ENCODE measurements around the gene SDHB. TPM values are rescaled to one million over a fixed set of nuclear protein-coding genes. Genes with fewer than 3 reads are reported as not detected.

The SDHB gene
- total RNA-seq, 4 donors from 2014 or later = 53.0 to 152 (median 74.7) TPM

DNA sequence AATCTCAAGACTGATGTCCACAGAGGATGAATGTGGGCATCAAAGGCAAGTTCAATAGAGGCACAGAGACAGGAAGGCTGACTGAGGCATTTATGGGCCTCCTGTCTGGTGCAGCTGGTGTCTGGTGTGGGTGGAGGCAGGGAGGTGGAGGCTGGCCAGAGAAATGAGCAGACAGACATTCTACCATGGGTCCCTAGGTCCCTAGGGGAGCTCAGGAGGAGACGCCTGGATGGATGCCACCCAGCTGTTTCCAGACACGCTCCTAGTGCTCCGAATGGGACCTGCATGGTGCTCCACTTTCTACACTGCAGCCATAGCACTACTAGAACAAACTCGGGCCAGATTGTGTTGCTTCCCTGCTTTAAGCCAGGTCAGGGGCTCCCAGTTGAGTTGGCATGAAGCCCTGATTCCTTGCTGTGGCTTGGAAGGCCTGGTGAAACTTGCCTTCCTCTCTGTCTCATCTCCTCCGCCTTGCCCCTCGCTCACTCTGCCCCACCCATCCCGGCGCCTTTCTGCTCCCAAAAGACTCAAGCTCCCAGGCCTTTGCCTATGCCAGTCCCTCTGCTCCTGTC, 40.1 kb upstream of the SDHB start:
- H3K27ac ChIP-seq = no peak overlapping the region
- TF ChIP-seq POLR2A (IDR thresholded peaks at IDR 0.05) = no peak
- TF ChIP-seq, protein P1, sequence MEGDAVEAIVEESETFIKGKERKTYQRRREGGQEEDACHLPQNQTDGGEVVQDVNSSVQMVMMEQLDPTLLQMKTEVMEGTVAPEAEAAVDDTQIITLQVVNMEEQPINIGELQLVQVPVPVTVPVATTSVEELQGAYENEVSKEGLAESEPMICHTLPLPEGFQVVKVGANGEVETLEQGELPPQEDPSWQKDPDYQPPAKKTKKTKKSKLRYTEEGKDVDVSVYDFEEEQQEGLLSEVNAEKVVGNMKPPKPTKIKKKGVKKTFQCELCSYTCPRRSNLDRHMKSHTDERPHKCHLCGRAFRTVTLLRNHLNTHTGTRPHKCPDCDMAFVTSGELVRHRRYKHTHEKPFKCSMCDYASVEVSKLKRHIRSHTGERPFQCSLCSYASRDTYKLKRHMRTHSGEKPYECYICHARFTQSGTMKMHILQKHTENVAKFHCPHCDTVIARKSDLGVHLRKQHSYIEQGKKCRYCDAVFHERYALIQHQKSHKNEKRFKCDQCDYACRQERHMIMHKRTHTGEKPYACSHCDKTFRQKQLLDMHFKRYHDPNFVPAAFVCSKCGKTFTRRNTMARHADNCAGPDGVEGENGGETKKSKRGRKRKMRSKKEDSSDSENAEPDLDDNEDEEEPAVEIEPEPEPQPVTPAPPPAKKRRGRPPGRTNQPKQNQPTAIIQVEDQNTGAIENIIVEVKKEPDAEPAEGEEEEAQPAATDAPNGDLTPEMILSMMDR (IDR thresholded peaks at IDR 0.05) = no peak
- intact Hi-C loops (cut with DNase I; ENCODE audit: low total_unique reads) = no loop called here

DNA sequence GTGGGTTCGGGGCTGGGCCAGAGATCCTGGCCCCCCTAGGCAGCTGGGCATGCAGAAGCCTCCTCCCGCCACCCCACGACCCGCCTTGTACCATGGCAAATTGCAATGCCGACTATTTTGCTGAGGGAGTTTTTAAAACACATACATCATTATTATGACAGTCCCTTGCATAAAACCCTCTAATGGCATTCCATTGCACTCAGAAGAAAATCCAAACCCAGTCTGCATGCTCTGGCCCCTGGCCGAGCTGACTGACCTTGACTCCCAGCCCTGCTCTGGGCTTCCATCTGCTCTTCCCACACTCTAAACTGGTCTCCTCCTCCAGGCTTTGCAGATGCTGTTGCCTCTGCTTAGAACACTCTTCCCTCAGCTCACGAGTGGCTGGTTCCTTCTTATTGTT, 37.4 kb upstream of the SDHB start:
- no peak for TF ChIP-seq POLR2A (IDR thresholded peaks at IDR 0.05)
- TF ChIP-seq, protein P1 (IDR thresholded peaks at IDR 0.05) = no peak
- Histone ChIP-seq H3K9me3 (no peaks in the 10 kb centered on the region), H3K4me1 (no peaks in the 10 kb centered on the region), H3K36me3 (no peaks in the 10 kb centered on the region), H3K27ac (no peak overlapping the region), H3K4me3 (no peak overlapping the region), H3K27me3 (no peaks in the 10 kb centered on the region)
- DNase-seq = no peak
- intact Hi-C loops (cut with DNase I; ENCODE audit: low total_unique reads) = no loop called here

More for the DNA sequence above, 40.1 kb upstream of the SDHB start:
- Histone ChIP-seq H3K9me3 (no peaks in the 10 kb centered on the region), H3K36me3 (no peaks in the 10 kb centered on the region), H3K4me1 (no peaks in the 10 kb centered on the region), H3K4me3 (no peak overlapping the region), H3K27me3 (no peaks in the 10 kb centered on the region)
- DNase-seq = no peak

DNA sequence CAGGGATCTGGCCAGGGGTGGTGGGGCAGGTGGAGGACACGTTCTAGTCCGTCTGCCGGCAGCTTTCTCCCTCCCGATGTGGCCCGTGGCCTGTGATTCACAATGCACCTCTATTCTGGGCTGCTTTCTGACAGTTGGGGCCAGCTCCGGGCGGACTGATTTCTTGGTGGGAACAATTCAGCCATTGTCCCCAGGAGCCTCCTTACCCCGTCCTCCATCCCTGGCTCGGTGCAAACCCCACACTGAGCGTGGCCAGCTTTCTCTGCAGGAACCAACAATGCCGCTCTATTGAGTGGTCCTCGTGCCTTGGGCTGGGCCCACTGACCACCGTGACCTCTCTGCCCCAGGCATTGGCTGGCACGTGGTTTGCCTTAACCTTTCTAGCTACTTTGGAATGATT, 35.7 kb upstream of the SDHB start:
- H3K36me3 ChIP-seq = no peaks in the 10 kb centered on the region
- no peak overlapping the region for H3K27ac ChIP-seq
- H3K27me3 ChIP-seq = no peaks in the 10 kb centered on the region
- intact Hi-C loops (cut with DNase I; ENCODE audit: low total_unique reads) = no loop called here
- H3K9me3 ChIP-seq = no peaks in the 10 kb centered on the region
- no peak for DNase-seq
- TF ChIP-seq, protein P1 (IDR thresholded peaks at IDR 0.05) = no peak
- TF ChIP-seq POLR2A (IDR thresholded peaks at IDR 0.05) = no peak
- no peak overlapping the region for H3K4me3 ChIP-seq
- H3K4me1 ChIP-seq = no peaks in the 10 kb centered on the region

DNA sequence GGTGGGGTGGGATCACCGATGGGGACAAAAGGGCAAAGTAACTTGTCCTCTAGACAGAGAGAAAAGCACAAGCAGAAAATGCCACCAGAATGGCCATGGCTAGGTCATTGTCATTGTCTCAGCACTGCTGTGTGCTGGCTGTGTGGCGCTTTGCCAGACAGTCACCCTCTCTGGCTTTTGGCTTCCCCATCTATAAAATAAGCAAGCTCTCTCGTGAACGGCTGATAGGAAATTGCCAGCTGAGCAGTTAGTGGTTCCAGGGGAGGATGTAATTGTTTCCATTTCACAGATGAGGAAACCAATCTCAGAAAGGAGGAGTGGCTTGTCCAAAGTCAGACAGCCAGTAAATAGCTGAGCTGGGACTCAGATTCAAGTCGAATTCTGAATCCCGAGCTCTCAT, 32.9 kb upstream of the SDHB start:
- no peak for DNase-seq
- no peak overlapping the region for H3K27ac ChIP-seq
- no peaks in the 10 kb centered on the region for H3K27me3 ChIP-seq
- no peak for TF ChIP-seq POLR2A (IDR thresholded peaks at IDR 0.05)
- TF ChIP-seq, protein P1 (IDR thresholded peaks at IDR 0.05) = no peak
- no peaks in the 10 kb centered on the region for H3K36me3 ChIP-seq
- intact Hi-C loops (cut with DNase I; ENCODE audit: low total_unique reads) = no loop called here
- no peaks in the 10 kb centered on the region for H3K9me3 ChIP-seq
- no peaks in the 10 kb centered on the region for H3K4me1 ChIP-seq
- no peak overlapping the region for H3K4me3 ChIP-seq

DNA sequence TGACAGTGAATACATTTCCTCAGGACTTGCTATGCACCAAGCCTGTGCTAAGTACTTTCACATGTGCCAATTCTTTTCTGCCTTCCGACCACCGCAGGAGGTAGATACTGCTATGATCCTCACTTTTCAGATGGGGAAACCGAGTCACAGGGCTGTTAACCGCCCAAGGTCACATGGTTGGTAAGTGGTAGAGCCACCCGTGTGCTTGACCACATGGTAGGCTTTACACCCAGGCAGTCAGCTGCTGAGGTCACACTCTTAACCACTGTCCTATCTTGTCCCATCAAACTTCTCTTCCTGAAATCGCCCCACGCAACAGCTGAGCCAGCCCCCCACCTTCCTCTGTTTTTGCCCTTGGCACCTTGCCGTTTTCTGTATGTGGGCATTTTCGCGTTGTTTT, 31.0 kb upstream of the SDHB start:
- Histone ChIP-seq H3K4me3 (no peak overlapping the region), H3K27me3 (no peaks in the 10 kb centered on the region), H3K36me3 (no peaks in the 10 kb centered on the region), H3K9me3 (no peaks in the 10 kb centered on the region), H3K4me1 (no peaks in the 10 kb centered on the region), H3K27ac (no peak overlapping the region)
- intact Hi-C loops (cut with DNase I; ENCODE audit: low total_unique reads) = no loop called here
- no peak for TF ChIP-seq POLR2A (IDR thresholded peaks at IDR 0.05)
- TF ChIP-seq, protein P1 (IDR thresholded peaks at IDR 0.05) = no peak
- DNase-seq = no peak

All from uterus (tissue), 4 donors.